GM21529 (cell line): ENCODE measurements around the gene TBC1D1.

Experiments used
- ATAC-seq: cut with Tn5 transposase; IDR thresholded peaks from one replicate; pipeline ENCODE4 v1.9.1; 2021; ENCODE audit not compliant: unreplicated experiment

Gene TBC1D1

DNA sequence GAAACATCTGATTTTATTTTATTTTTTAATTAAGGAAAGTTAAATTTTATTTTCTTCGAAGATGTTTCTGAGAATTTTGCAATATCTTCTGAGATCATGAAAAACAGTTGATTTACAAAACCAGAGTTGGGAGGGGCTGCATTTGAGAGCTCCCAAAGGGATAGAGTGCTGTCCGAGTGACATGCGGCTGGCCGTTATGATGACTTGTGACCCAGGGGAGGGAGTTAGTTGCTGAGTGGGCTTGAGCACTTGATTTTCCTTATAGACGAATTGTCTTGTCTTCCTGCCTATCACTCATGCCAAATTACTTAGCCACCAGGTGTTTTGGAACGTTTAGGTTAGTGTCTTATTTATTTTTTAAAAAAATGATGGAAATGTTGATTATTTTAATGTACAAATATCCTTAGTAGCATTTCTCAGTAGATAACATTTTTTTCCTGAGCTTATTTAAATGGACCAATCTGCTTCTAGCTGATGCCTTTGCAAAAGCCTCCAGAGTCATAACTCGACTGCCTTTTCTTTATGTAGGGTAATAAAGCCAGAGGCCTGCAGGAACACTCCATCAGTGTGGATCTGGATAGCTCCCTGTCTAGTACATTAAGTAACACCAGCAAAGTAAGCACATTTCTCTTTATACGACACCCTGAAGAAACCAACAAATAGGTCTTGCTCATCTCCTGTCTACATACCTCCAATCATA, 154.6 kb downstream of the TBC1D1 start:
- ATAC-seq, result no peak

GRCh38 chr4:38046727-38047489, 156.0 kb downstream of the TBC1D1 start:
- ATAC-seq, result no peak

DNA sequence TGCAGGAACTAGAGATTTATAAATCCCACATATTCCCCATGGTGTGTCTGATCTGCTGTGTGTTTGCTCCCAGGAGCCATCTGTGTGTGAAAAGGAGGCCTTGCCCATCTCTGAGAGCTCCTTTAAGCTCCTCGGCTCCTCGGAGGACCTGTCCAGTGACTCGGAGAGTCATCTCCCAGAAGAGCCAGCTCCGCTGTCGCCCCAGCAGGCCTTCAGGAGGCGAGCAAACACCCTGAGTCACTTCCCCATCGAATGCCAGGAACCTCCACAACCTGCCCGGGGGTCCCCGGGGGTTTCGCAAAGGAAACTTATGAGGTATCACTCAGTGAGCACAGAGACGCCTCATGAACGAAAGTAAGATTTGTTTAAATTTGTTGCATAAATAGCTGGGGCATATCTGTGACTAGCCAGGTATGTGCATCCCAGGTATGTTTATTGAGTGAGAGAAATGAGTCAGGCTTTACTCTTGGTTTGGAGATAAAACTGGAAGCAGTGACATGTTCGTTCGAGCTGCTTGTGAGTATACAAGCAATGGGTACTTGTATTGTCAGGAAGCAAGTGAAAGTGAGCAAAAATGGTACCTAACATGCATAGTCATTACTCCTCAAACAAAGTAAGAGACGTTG, 158.8 kb downstream of the TBC1D1 start:
- no peak for ATAC-seq

- ATAC-seq, result no peak
Observed at GRCh38 chr4:38050560-38051350, 159.9 kb downstream of the TBC1D1 start.

- no peak for ATAC-seq
Observed at GRCh38 chr4:38055566-38055965, 164.7 kb downstream of the TBC1D1 start.

DNA sequence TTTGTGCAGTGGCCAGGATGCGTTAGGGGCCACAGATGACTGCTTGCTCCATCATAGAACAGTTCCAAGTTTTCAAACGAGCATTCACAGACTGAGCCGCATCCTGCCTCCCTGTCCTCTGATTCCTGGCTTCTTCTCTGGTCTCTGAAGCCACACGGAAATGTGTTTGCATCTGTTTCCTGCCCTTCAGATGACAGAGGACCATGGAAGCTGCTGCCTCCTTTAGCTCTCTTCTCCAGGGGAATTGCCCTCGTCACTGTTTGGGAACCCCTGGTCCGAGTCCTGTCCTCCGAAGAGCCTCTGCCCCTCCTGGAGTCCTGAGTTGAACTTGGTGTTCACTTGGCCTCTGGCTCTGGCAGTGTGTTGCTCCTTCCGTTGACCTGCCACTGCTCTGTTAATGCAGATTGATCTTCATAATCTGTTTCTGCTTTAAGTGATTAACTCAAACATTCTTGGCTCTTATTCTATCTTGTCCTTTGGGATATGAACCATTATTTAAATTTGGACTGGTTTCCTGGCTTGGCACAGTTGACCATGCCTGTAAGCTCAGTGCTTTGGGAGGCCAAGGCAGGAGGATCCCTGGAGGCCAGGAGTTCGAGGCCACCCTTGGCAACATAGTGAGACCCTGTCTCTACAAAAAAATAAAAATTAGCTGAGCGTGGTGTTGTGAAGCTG, 165.3 kb downstream of the TBC1D1 start:
- no peak for ATAC-seq

GRCh38 chr4:38058151-38058550, 167.3 kb downstream of the TBC1D1 start:
- no peak for ATAC-seq

GRCh38 chr4:38060829-38061431, 170.0 kb downstream of the TBC1D1 start:
- ATAC-seq, result no peak

DNA sequence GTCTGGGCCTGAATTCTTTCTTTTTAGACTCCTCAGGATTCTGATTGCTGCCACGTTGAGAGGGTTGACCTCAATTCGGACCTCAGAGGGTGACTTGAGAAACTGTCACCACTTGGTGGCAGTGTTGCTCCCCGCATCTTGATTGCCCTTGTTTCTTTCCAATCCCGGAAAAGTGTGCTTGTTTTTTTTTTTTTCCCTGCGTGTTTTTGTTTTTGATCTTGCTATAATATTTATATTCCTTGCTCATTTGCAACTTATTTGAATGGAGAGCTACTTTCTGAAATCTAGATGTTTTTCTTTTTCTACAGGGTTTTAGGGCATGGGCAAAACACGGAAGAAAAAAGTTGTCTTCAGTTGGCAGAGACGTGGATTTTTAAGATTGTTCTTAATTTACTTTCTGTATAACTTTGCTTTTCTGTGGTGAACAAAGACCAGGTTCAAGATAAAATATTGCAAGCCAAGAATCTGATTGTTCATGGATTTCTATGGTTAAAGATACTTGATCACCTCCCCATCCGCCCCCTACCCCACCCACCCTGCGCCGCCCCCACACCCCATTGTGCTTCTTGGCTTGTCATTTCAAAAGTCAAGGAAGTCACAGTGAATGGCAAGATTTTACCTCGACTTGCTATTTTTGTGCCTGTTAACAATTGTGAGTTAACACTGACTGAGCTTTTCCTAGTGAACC, 171.3 kb downstream of the TBC1D1 start:
- peak; percentile 66 for ATAC-seq

DNA sequence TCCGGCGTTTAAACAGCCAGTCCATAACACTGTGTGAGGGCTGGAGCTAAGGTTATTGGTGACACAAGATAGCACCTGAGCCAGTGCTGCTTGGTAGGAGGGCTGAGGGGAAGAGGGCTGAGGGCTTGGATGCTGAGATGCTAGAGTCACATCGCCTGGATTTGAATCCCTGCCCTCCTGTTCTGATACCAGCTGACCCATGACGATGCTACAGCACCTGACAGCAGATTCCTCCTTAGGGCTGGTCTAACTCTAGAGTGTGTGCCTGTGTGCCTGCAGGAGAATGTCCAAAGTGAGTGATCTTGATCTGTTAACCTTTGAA, 171.9 kb downstream of the TBC1D1 start:
- ATAC-seq, result no peak

DNA sequence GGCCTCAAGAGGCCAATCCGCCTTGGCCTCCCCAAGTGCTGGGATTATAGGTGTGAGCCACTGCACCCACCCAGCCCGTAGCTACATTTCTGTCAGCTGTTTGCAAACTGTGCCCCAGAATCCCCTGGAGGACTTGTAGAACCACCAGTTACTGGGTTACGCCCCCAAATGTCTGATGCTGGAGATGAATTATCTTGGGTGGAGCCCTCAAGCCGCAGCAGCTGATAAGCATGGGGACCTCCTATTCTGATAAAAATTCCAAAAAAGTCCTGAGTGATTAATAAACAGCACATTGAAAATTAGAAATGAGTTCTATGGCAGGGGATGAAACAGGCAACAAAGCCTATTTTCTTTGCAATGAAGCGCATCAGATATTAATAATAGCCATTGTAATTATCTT, 174.3 kb downstream of the TBC1D1 start:
- ATAC-seq, result no peak

GRCh38 chr4:38065900-38066299, 175.0 kb downstream of the TBC1D1 start:
- ATAC-seq, result no peak

DNA sequence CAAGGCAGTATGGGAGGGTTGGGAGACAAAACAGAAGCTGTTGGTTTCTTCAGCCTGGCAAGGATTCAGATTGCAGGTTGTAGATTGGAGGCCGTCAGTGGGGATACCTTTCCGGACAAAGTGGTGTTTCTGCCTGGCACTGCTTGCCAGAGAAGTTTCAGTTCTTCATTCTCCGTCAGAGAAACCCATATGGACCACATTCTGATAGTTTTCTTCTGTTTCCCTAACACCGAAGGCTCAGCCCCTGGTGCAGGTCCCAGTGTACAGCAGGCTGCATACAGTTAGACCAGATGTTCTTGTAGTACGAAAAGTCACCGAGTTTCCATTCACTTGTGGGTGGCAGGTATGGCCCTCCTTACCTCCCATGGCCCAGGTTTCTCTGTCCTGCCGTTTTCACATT, 176.6 kb downstream of the TBC1D1 start:
- ATAC-seq, result no peak

GRCh38 chr4:38068107-38068506, 177.2 kb downstream of the TBC1D1 start:
- ATAC-seq, result no peak

DNA sequence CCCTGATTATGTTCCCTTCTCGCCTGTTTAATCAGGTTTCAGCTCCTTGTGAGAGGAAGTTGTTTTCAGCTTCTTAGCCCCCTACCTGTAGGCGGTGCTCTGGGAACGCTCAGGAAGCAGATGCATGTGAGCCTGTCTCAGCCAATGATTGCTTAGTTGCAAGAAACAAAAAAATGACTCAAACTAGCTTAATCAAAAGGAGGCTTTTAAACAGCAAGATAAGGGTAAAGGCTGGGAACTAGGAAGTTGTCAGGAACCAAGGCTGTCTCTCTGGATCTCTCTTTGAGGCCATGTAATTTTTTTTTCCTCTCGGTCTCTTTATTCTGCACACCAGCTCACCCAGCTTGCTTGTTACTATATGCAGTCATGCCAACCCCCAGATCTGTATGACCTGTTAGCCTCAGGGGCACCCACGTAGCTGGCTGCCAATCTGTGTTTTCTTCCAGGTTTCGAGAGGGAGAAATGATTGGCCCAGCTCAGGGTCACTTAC, 178.4 kb downstream of the TBC1D1 start:
- no peak for ATAC-seq

DNA sequence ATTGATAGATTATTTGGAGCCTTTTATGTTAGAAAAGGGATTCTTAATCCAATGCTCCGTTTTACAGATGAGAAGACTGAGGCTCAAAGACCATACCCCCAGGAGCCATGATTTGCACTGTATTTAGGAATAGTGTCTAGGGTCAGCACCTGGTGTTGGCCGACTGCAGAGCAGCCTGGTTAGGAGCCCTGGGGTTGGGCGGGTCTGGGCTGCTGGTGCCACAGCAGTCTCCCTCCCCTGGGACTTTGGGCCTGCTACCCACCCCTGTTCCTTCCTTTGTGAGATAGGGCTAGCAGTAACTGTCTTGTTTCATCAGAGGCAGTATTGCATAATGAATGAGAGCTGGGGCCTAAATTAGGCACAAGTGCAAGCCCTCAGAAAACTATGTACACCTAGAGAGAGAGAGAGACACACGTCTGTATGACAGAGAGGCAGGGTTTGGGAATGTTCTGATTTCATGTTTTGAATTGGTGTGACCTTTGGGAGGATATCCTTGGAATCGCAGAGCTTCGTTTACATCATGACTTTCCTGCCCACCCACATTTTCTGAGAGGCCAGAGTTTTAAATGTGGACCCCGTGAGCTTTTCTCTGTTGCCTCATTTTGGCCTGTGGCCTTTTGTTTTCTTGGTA, 181.0 kb downstream of the TBC1D1 start:
- ATAC-seq, result no peak

DNA sequence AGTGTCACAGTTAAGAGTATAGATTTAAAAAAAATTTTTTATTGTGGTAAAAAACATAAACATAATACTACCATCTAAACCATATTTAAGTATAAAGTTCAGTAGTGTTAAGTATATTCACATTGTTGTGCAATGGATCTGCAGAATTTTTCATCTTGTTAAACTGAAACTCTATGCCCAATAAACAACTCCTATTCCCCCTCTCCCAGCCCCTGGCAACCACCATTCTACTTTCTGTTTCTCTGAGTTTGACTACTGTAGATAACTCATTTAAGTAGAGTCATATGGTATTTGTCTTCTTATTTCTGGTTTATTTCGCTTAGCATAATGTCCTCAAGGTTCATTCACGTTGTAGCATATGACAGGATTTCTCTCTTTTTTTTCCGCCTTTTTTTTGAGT, 181.7 kb downstream of the TBC1D1 start:
- no peak for ATAC-seq

- no peak for ATAC-seq
Observed at GRCh38 chr4:38073596-38074234, 182.8 kb downstream of the TBC1D1 start.
